Heart left ventricle (tissue), 16 donors: ENCODE results near the gene MEFV. TPM values are rescaled to one million over a fixed set of nuclear protein-coding genes. Genes with fewer than 3 reads are reported as not detected.

ENCODE experiments used
- ATAC-seq, 4 donors: fragments of 200-7000 bp; cut with Tn5 transposase; one replicate each; pipeline ENCODE4 v1.9.1; 2020 to 2022; ENCODE audit warnings: moderate library complexity in 4 of 4, mild to moderate bottlenecking in 3 of 4, moderate number of reproducible peaks in 1 of 4
- DNase-seq, 5 donors: peaks; one replicate each; pipeline ENCODE4 v3.0.0-alpha.2; 2020
- H3K27ac ChIP-seq, 12 donors: fragments of 200-600 bp; sonication (generic) in 4 of 12; one replicate each; pipeline versions ENCODE4 v1.5.0 to v1.8.0; 2016 to 2022; ENCODE audit warnings: mild to moderate bottlenecking in 2 of 12
- H3K27me3 ChIP-seq, 9 donors: fragments of 200-600 bp; sonication (generic) in 2 of 9; one replicate each; pipeline versions ENCODE4 v1.5.1 to v1.8.0; 2016 to 2022; ENCODE audit warnings: mild to moderate bottlenecking in 3 of 9
- H3K36me3 ChIP-seq, 9 donors: fragments of 200-600 bp; sonication (generic) in 2 of 9; one replicate each; pipeline versions ENCODE4 v1.5.0 to v1.8.0; 2018 to 2022; ENCODE audit warnings: mild to moderate bottlenecking in 2 of 9
- H3K4me1 ChIP-seq, 12 donors: fragments of 200-600 bp; sonication (generic) in 4 of 12; one replicate each; pipeline versions ENCODE4 v1.5.0 to v1.8.0; 2016 to 2022; ENCODE audit warnings: mild to moderate bottlenecking in 3 of 12
- H3K4me3 ChIP-seq, 12 donors: fragments of 200-600 bp; sonication (generic) in 4 of 12; one replicate each; pipeline versions ENCODE4 v1.5.0 to v1.8.0; 2017 to 2022; ENCODE audit warnings: mild to moderate bottlenecking in 9 of 12, moderate library complexity in 4 of 12
- H3K9me3 ChIP-seq, 12 donors: fragments of 200-600 bp; sonication (generic) in 4 of 12; one replicate each; pipeline versions ENCODE4 v1.5.0 to v1.8.0; 2016 to 2022; ENCODE audit warnings: mild to moderate bottlenecking in 1 of 12
- CTCF ChIP-seq, 12 donors: fragments of 200-600 bp; sonication (generic) in 4 of 12; IDR thresholded peaks; one replicate each; pipeline versions ENCODE4 v1.5.0 to v1.8.0; 2018 to 2022; ENCODE audit warnings: antibody characterized with exemption in 12 of 12, mild to moderate bottlenecking in 5 of 12
- POLR2A ChIP-seq, 2 donors: fragments of 450-650 bp; IDR thresholded peaks; one replicate each; pipeline ENCODE4 v1.6.1; 2017; ENCODE audit warnings: antibody characterized with exemption in 2 of 2, mild to moderate bottlenecking in 2 of 2, moderate library complexity in 2 of 2
- WGBS, 4 donors: extraction: QIAGEN DNeasy Blood & Tissue Kit in 2 of 4; methylation state at CpG; one replicate each; pipeline versions ENCODE4 v1.1.5 to v1.1.7; 2013 to 2018; 5-methylcytosine and 5-hydroxymethylcytosine counted together
- intact Hi-C, 10 donors: fragments of 100-400 bp; cut with DNase I; formaldehyde crosslinking; loops; one replicate each; pipeline versions ENCODE4 v1.11.1 to v1.14.2; 2022
- polyA plus RNA-seq, 2 donors: library from polyadenylated mRNA; stranded (reverse); fragments of 200-250 nt; gene quantifications; one replicate each; pipeline ENCODE4 v1.2.3, GENCODE V29; 2013
- total RNA-seq, 9 donors: library from RNA; depleted of rRNA in 2 of 9; stranded (reverse); fragments of >200 nt in 2 of 9; fragmentation: NEBNext Ultra II Directional in 3 of 9; extraction: Animal tissue kit (Norgen Biotek cat#: 25700) in 3 of 9; gene quantifications; one replicate each; pipeline versions ENCODE4 v1.1.0 to v1.2.4, GENCODE V29; 2016 to 2023
- donor health status: ischemic (EF 13 %, LVEDD 7.1; RV severe dilation, severe dysfunction).
- donor health status: healthy with polysubstance abuse.
- donor health status: DM: no; HTN: yes; CAD: no.
- donor health status: DM: no; HTN: no; CAD: no.
- donor health status: ischemic (EF 25% LVEDD 6.9; RV normal size, moderate dysfunction).
- donor health status: ischemic (EF 25% LVEDD 5.7; RV mildly dilated, moderate dysfunction).
- donor health status: healthy.
- donor health status: DM: yes; HTN: yes; CAD: no.
- donor health status: ischemic (EF 35%, LVEDD 5.7; RV mildly dilated, moderate dysfunction).
- donor health status: nonischemic (EF 11% LVEDD 7.7; RV severe dilation, severe dysfunction).
- donor health status: DM: yes; HTN: yes; CAD: no.
- donor health status: PGD.
- donor health status: ischemic (EF 29% LVEDD 5.4; RV normal size, mild dysfunction).
- donor health status: nonischemic (EF 23%, LVEDD 6.1; RV moderate dilation, normal function).

The MEFV gene
- total and polyA plus RNA-seq, 11 donors: 0.23 to 4.3 (median 0.75) TPM

- Histone ChIP-seq H3K36me3 (peaks cover 0 to 19% (median 6%) of the 10 kb centered on the region in 9 donors), H3K27ac (peak overlapping the region in 4 of 12 donors; percentile 99 to 100 (median 100)), H3K27me3 (no peaks in the 10 kb centered on the region), H3K4me3 (no peak overlapping the region), H3K4me1 (peaks cover 0 to 48% (median 9%) of the 10 kb centered on the region in 12 donors), H3K9me3 (peaks cover 0 to 40% (median 2%) of the 10 kb centered on the region in 12 donors)
- DNase-seq (no peak), ATAC-seq (no peak)
- TF ChIP-seq POLR2A (IDR thresholded peaks at IDR 0.05) (no peak), CTCF (IDR thresholded peaks at IDR 0.05) (no peak)
- intact Hi-C loops: loop anchor here in 6 of 10 donors (2.0 to 10.0 kb wide), 8 partner anchors 28 to 242 kb away; partner anchors contain the start of genes CLUAP1 (in 4 of the 6), C16orf90 (in 1 of the 6) and ZNF200 (in 1 of the 6)
- WGBS, 4 donors: 90 to 97% (median 95%) methylated on average over 4 of the region's 4 CpGs
Observed at GRCh38 chr16:3262517-3262916, 6.1 kb upstream of the MEFV start.

- H3K36me3 ChIP-seq: no peaks in the 10 kb centered on the region
- H3K4me1 ChIP-seq: peaks cover 0 to 45% (median 4%) of the 10 kb centered on the region in 12 donors
- peaks cover 0 to 13% (median 0%) of the 10 kb centered on the region in 12 donors for H3K9me3 ChIP-seq
- no peak for ATAC-seq
- WGBS, 4 donors: 86 to 92% (median 89%) methylated on average over 8 of the region's 8 CpGs
- TF ChIP-seq POLR2A (IDR thresholded peaks at IDR 0.05): no peak
- no peak for TF ChIP-seq CTCF (IDR thresholded peaks at IDR 0.05)
- peak overlapping the region in 1 of 12 donors; percentile 82 for H3K27ac ChIP-seq
- intact Hi-C loops: loop anchor here in 6 of 10 donors (5.0 to 10.0 kb wide), 7 partner anchors 105 to 245 kb away; partner anchors contain the start of genes CLUAP1 (in 4 of the 6) and C16orf90 (in 1 of the 6)
- H3K27me3 ChIP-seq: peaks cover 0 to 13% (median 0%) of the 10 kb centered on the region in 9 donors
- DNase-seq: no peak
- no peak overlapping the region for H3K4me3 ChIP-seq
Observed at GRCh38 chr16:3259836-3260235, 3.4 kb upstream of the MEFV start.

DNA sequence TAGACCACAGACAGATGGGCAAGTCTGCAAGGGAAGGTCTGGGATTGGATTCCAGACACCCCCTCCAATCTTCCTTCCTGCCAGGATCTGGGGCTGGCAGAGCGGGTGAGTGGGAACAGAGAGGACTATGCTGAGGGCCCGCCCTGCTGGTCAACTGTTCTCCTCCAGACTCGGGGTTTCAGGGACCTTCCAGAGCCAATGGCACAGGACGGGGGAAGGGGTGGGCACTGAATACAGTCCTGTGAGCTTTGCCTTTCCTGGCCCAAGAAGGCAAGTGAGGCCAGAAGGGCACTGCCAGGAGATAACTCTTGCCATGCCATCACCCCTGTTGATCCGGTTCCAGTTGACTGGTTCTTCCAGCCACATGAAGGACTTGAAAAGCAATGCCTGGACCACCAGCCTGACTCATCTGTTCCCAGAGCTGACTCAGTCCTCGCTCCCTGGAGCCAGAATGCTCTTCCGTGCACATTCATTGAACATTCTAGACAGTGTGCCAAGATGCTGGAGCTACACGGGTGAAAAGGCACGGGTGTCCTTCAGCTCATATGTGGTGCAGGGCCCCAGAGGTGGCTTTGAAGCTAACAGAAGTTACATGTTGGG lies 533 bp upstream of the MEFV start:
- Histone ChIP-seq H3K4me1 (peaks cover 0 to 33% (median 0%) of the 10 kb centered on the region in 12 donors), H3K27me3 (peaks cover 0 to 20% (median 0%) of the 10 kb centered on the region in 9 donors), H3K36me3 (no peaks in the 10 kb centered on the region), H3K4me3 (peak overlapping the region in 1 of 12 donors; percentile 53), H3K9me3 (no peaks in the 10 kb centered on the region), H3K27ac (peak overlapping the region in 1 of 12 donors; percentile 69)
- ATAC-seq (no peak), DNase-seq (no peak)
- WGBS, 4 donors: 70 to 80% (median 73%) methylated on average over 9 of the region's 9 CpGs
- intact Hi-C loops: no loop called here
- TF ChIP-seq POLR2A (IDR thresholded peaks at IDR 0.05): no peak
- TF ChIP-seq CTCF (IDR thresholded peaks at IDR 0.05): no peak

DNA sequence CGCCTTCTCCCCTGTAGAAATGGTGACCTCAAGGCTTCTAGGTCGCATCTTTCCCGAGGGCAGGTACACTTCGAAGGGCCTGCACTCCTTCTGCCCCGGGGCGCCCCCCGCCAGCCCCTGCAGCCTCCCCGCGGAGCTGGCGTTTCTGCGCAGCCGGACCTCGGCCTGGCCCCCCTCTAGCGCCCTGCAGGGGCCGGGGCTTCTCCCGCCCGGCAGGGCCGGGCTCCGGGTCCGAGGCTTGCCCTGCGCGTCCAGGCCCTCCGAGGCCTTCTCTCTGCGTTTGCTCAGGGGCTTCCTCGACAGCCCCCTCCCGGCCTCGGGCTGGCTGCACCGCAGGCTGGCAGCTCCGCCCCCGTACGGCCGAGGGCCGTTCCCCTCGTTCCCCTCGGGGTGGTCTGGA lies 2.1 kb downstream of the MEFV start:
- Histone ChIP-seq H3K27me3 (peaks cover 0 to 20% (median 0%) of the 10 kb centered on the region in 9 donors), H3K27ac (no peak overlapping the region), H3K36me3 (no peaks in the 10 kb centered on the region), H3K4me3 (peak overlapping the region in 1 of 12 donors; percentile 5), H3K9me3 (no peaks in the 10 kb centered on the region), H3K4me1 (peaks cover 0 to 23% (median 0%) of the 10 kb centered on the region in 12 donors)
- ATAC-seq (no peak), DNase-seq (no peak)
- WGBS, 4 donors: 35 to 58% (median 41%) methylated on average over 28 to 35 of the region's 35 CpGs
- TF ChIP-seq POLR2A (IDR thresholded peaks at IDR 0.05) (no peak), CTCF (IDR thresholded peaks at IDR 0.05) (no peak)
- intact Hi-C loops: no loop called here
